Erythroblast (primary cell): ENCODE measurements around the gene KCNB1.
A peak's percentile ranks its signal among the peaks of the same experiment; 100 is the strongest.

Experiments used
- DNase-seq, 2 experiments: peaks; one replicate each; lab custom pipeline; 2025; lab: John Stamatoyannopoulos, UW
- GATA1 ChIP-seq: IDR thresholded peaks from 2 replicates; pipeline ENCODE4 v1.6.1; 2011; ENCODE audit warnings: low read depth, mild to moderate bottlenecking, control low read depth, low read length, moderate library complexity
- POLR2A ChIP-seq: IDR thresholded peaks from 2 replicates; pipeline ENCODE4 v1.6.1; 2011; ENCODE audit warnings: mild to moderate bottlenecking, low read length

The KCNB1 gene

GRCh38 chr20:49484180-49485140 lies 2.0 kb upstream of the KCNB1 start:
- TF ChIP-seq POLR2A, result no peak
- TF ChIP-seq GATA1, result no peak

DNA sequence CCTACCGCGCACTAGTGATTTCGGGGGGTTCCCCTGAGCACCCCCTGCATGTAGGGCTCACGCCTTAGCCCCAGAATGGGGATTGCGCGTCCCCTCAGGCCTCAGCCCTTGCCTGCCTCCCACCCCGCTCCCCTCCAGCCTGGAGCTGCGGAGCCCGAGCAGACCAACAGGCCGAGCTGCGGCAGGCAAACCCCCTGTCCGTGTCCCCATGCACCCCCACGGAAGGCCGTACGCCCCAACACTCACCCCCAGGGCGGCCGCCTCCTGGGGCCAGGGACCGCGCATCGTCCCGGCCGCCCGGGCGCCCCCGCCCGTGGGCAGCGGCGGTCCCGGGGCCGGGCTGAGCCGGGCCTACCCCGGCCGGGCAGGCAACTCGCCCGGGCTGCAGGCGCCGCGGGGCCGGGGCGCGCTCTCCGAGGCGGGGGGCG lies 1.2 kb upstream of the KCNB1 start:
- no peak for DNase-seq
- TF ChIP-seq POLR2A (no peak), GATA1 (no peak)

More at GRCh38 chr20:49484180-49485140, 2.0 kb upstream of the KCNB1 start:
- peak; percentile 61 to 64 for DNase-seq

DNA sequence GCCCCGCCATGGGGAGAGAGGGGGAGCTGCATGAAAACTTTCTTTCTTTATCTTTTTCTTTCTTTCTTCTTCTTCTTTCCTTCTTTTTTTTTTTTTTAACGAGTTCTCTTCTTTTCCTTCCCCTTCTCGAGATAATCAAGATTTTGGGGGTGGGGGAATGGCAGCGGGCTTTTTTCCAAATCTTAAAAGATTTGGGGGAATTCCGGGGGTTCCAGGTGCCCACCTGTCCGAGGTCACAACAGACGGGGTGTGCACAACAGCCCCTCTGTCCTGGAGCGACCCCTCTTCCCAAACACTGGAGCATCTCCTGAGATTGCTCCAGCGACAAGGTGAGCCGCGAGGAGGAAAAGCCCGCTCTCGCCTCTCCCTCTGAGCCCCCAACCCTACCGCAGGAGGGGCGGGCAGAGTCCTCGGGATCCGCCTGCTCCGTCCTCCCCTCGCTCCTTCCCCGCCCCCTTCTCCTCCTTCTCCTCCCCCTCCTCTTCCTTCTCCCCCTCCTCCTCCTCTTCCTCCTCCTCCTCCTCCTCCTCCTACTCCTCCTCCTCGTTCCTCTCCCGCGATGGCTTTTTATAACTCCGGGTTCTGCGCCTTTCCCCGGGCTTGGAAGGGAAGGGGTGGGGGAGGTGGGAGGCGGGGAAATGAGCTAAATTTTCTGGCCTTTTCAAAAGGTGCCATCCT lies 689 bp upstream of the KCNB1 start:
- TF ChIP-seq GATA1 (no peak), POLR2A (no peak)
- no peak for DNase-seq

DNA sequence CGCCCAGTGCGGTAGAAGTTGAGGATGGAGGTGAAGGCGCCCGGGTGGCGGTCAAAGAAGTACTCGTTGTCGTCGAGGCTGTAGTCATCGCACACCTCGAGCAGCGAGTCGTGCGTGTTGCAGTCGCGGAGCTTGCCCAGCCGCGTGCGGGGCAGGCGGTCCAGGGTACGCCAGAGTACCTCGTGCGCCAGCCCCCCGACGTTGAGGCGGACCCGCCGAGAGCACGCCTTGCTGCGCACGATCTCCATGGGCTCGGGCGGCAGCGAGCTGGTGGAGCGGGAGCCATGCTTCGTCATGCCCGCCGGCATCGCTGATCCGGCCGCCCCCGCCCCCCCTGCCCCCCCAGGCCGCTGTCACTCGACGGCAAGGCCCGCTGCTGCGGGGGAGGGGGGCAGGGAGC lies 295 bp downstream of the KCNB1 start:
- DNase-seq, result no peak
- no peak for TF ChIP-seq POLR2A

GRCh38 chr20:49481116-49481515 lies 1.4 kb downstream of the KCNB1 start:
- TF ChIP-seq POLR2A (no peak), GATA1 (no peak)
- DNase-seq, result no peak

GRCh38 chr20:49480236-49480635 lies 2.2 kb downstream of the KCNB1 start:
- DNase-seq, result no peak
- TF ChIP-seq POLR2A (no peak), GATA1 (no peak)

GRCh38 chr20:49479785-49480184 lies 2.7 kb downstream of the KCNB1 start:
- TF ChIP-seq GATA1, result no peak
- no peak for TF ChIP-seq POLR2A

GRCh38 chr20:49478754-49479689 lies 3.4 kb downstream of the KCNB1 start:
- DNase-seq, result no peak
- no peak for TF ChIP-seq POLR2A
- no peak for TF ChIP-seq GATA1

More at GRCh38 chr20:49479785-49480184, 2.7 kb downstream of the KCNB1 start:
- no peak for DNase-seq

- TF ChIP-seq POLR2A (no peak), GATA1 (no peak)
- no peak for DNase-seq
These were observed 4.2 kb downstream of the KCNB1 start for GRCh38 chr20:49478266-49478665.

DNA sequence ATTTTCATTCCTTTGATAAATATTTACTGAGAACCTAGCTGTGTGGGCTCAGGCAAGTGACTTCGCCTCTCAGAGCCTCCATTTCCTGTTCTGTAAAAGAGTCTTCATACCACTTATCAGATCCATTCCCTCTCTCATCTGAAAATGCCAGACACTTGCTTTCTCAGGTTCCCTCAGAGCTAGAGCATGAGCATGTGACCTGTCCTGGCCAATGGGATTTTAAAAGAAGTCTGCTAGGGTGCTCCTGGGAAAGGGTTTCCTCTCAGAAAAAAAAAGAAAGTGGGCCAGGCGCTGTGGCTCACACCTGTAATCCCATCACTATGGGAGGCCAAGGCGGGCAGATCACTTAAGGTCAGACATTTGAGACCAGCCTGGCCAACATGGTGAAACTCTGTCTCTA lies 5.3 kb downstream of the KCNB1 start:
- TF ChIP-seq GATA1 (no peak), POLR2A (no peak)
- no peak for DNase-seq

DNA sequence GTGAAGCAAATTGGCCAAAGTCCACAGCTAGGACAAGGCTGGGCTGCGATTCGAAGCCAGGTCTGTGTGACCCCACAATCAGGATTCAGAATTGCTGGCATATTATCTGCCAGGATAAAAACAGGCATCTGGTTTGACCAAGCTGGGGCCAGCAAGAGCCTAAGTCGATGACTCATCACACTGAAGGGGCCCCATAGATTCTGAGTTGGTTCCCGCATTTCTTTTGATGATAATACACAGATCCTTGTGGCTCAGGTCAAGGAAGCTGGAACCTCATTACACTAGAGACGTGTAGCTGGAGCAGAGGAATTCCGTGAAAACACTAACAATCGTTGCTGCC lies 6.5 kb downstream of the KCNB1 start:
- DNase-seq, result no peak

GRCh38 chr20:49475292-49476015 lies 7.0 kb downstream of the KCNB1 start:
- no peak for DNase-seq
- TF ChIP-seq GATA1 (no peak), POLR2A (no peak)

More for the DNA sequence above, 6.5 kb downstream of the KCNB1 start:
- TF ChIP-seq POLR2A, result no peak
- TF ChIP-seq GATA1, result no peak

DNA sequence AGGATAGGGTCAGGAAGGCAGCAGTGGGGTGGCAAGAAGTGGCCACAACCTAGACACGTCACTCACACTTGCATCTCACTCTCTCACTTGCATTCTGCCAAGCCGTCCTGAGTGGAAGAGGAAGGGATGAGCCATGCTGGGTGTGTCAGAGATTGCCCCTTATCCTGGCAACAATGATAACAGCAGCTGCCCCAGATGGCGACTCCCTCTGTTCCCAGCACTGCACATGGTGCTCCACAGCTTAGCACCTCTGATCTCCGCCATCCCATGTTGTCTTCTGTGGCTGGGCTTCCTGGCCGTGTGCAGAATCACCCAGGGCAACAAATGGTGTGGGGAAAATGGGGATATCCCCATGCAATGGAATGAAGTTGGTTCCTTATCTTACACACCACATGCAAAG lies 11.1 kb downstream of the KCNB1 start:
- TF ChIP-seq POLR2A, result no peak
- no peak for TF ChIP-seq GATA1
- no peak for DNase-seq
